DOHH2 (cell line): ENCODE results near the gene RPS29.

ENCODE experiments used
- H3F3A ChIP-seq: fragments of 200-600 bp; sonication (generic), shearing (Covaris generic); 2 replicates; pipeline ENCODE4 v1.6.0; 2016; ENCODE audit warnings: antibody characterized with exemption, mild to moderate bottlenecking; ENCODE audit not compliant: control insufficient read depth, insufficient read depth
- H3K27ac ChIP-seq: fragments of 200-600 bp; sonication (generic); 2 replicates; pipeline ENCODE4 v1.5.1; 2014; ENCODE audit warnings: low read depth, mild to moderate bottlenecking, low read length, moderate library complexity
- H3K27me3 ChIP-seq: fragments of 200-600 bp; sonication (generic); 2 replicates; pipeline ENCODE4 v1.6.1; 2014; ENCODE audit warnings: mild to moderate bottlenecking, low read length, mixed read lengths; ENCODE audit not compliant: control insufficient read depth
- H3K36me3 ChIP-seq: fragments of 200-600 bp; sonication (generic); 2 replicates; pipeline ENCODE4 v1.6.1; 2014; ENCODE audit warnings: mild to moderate bottlenecking, low read length, moderate library complexity, mixed read lengths; ENCODE audit not compliant: control insufficient read depth
- H3K4me1 ChIP-seq: fragments of 200-600 bp; sonication (generic); 2 replicates; pipeline ENCODE4 v1.6.1; 2014; ENCODE audit warnings: mild to moderate bottlenecking, low read length, mixed read lengths; ENCODE audit not compliant: control insufficient read depth
- H3K4me2 ChIP-seq: fragments of 200-600 bp; sonication (generic); 2 replicates; pipeline ENCODE4 v1.6.0; 2014; ENCODE audit warnings: mild to moderate bottlenecking, low read length, moderate library complexity
- H3K4me3 ChIP-seq: fragments of 200-600 bp; sonication (generic); 2 replicates; pipeline ENCODE4 v1.5.1; 2014; ENCODE audit warnings: mild to moderate bottlenecking, low read length, mixed read lengths
- H3K79me2 ChIP-seq: fragments of 200-600 bp; sonication (generic); 2 replicates; pipeline ENCODE4 v1.6.1; 2014; ENCODE audit warnings: mild to moderate bottlenecking, low read length, mixed read lengths; ENCODE audit not compliant: control insufficient read depth
- H3K9me2 ChIP-seq: fragments of 200-600 bp; sonication (generic); replicated peaks from 2 replicates; pipeline ENCODE4 v1.6.1; 2014; ENCODE audit warnings: mild to moderate bottlenecking, low read length, mixed read lengths; ENCODE audit not compliant: control insufficient read depth
- H3K9me3 ChIP-seq: fragments of 200-600 bp; sonication (generic); 2 replicates; pipeline ENCODE4 v1.6.1; 2014; ENCODE audit warnings: antibody characterized with exemption, low read length, mixed read lengths; ENCODE audit not compliant: control insufficient read depth, insufficient read depth
- H4K20me1 ChIP-seq: fragments of 200-600 bp; sonication (generic); 2 replicates; pipeline ENCODE4 v1.6.0; 2014; ENCODE audit warnings: low read depth, mild to moderate bottlenecking, antibody characterized with exemption, low read length, moderate library complexity; ENCODE audit not compliant: control insufficient read depth, insufficient read depth
- CTCF ChIP-seq: fragments of 200-600 bp; sonication (generic); IDR thresholded peaks from one replicate; pipeline ENCODE4 v1.5.1; 2014; ENCODE audit warnings: antibody characterized with exemption, mild to moderate bottlenecking, low read depth, low read length; ENCODE audit not compliant: poor library complexity, severe bottlenecking
- EZH2phosphoT487 ChIP-seq: fragments of 200-600 bp; sonication (generic); IDR thresholded peaks from 2 replicates; pipeline ENCODE4 v1.6.1; 2017; ENCODE audit warnings: borderline replicate concordance, mild to moderate bottlenecking, antibody characterized with exemption, low read length, moderate library complexity, mixed read lengths

Gene RPS29

GRCh38 chr14:49549446-49549845, 36.7 kb downstream of the RPS29 start:
- no peak overlapping the region for H3K4me2 ChIP-seq
- no peaks in the 10 kb centered on the region for H3K79me2 ChIP-seq
- H3K4me1 ChIP-seq = no peaks in the 10 kb centered on the region
- no peak overlapping the region for H3K27ac ChIP-seq
- no peaks in the 10 kb centered on the region for H4K20me1 ChIP-seq
- H3K36me3 ChIP-seq = no peaks in the 10 kb centered on the region
- H3K9me3 ChIP-seq = no peaks in the 10 kb centered on the region
- H3K9me2 ChIP-seq = no peaks in the 10 kb centered on the region
- H3K4me3 ChIP-seq = no peak overlapping the region
- no peaks in the 10 kb centered on the region; the same call in 1 of the 2 replicates for H3K27me3 ChIP-seq
- no peaks in the 10 kb centered on the region for H3F3A ChIP-seq
- TF ChIP-seq CTCF = no peak
- no peak for TF ChIP-seq EZH2phosphoT487

DNA sequence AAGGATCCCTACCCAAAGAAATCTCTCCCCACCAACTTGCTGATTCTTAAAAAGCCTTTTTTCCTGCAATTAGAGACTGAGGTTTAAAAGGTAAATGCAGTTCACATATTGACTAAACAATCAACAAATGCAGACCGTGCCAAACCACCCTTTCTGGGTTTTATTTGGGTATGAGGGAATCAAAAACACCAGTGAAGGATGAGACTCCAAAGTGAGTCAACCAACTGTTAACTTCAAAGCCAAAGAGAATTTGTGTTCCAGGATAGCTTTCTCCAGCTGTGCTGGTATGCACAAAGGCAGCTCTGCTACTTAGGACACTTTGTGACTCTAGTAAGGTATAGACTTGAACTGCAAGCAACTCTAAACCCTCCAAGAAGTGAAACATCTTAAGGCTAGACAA, 39.4 kb downstream of the RPS29 start:
- TF ChIP-seq CTCF = no peak
- no peak for TF ChIP-seq EZH2phosphoT487
- Histone ChIP-seq H3K9me2 (no peaks in the 10 kb centered on the region), H4K20me1 (no peaks in the 10 kb centered on the region), H3K79me2 (no peaks in the 10 kb centered on the region), H3K27me3 (no peaks in the 10 kb centered on the region; the same call in 1 of the 2 replicates), H3K9me3 (peaks cover under 1% of the 10 kb centered on the region; the same call in 1 of the 2 replicates), H3F3A (no peaks in the 10 kb centered on the region), H3K4me3 (no peak overlapping the region), H3K36me3 (no peaks in the 10 kb centered on the region), H3K4me2 (no peak overlapping the region), H3K4me1 (no peaks in the 10 kb centered on the region), H3K27ac (no peak overlapping the region)

DNA sequence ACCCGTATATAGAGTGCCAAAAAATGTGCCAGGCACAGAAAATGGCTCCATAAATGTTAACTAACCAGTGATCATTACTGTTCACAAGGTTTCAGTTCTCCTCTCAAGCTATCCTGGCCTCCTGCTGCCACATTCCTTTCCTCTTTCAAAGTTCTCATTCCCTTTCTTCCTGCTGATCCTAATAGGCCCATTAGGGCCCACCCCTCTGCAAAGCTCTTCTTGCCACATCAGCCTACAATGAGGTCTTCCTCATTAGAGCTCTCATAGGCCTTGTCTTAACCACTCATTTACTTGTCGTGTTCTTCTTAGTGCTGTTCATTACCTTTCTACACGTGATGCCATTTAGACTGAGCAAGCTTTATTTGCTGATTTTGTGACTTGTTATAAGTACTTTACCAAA, 40.5 kb downstream of the RPS29 start:
- Histone ChIP-seq H4K20me1 (no peaks in the 10 kb centered on the region), H3K79me2 (no peaks in the 10 kb centered on the region), H3K9me3 (peaks cover 11% of the 10 kb centered on the region), H3K4me1 (no peaks in the 10 kb centered on the region), H3F3A (no peaks in the 10 kb centered on the region), H3K4me2 (no peak overlapping the region), H3K4me3 (no peak overlapping the region), H3K27me3 (no peaks in the 10 kb centered on the region), H3K9me2 (no peaks in the 10 kb centered on the region), H3K27ac (no peak overlapping the region), H3K36me3 (no peaks in the 10 kb centered on the region)
- TF ChIP-seq EZH2phosphoT487 (no peak), CTCF (no peak)

- H3K27me3 ChIP-seq = no peaks in the 10 kb centered on the region
These were observed 41.1 kb downstream of the RPS29 start for GRCh38 chr14:49545071-49545470.

More at GRCh38 chr14:49545071-49545470, 41.1 kb downstream of the RPS29 start:
- Histone ChIP-seq H3K9me2 (no peaks in the 10 kb centered on the region), H3K36me3 (no peaks in the 10 kb centered on the region), H4K20me1 (no peaks in the 10 kb centered on the region), H3K4me3 (no peak overlapping the region), H3F3A (no peaks in the 10 kb centered on the region), H3K4me2 (no peak overlapping the region), H3K4me1 (no peaks in the 10 kb centered on the region), H3K79me2 (no peaks in the 10 kb centered on the region), H3K9me3 (peaks cover 14% of the 10 kb centered on the region), H3K27ac (no peak overlapping the region)
- TF ChIP-seq CTCF (no peak), EZH2phosphoT487 (no peak)
